ENCODE data around the gene GPR143.

The GPR143 gene

GRCh38 chrX:9676306-9676705, 89.3 kb downstream of the GPR143 start:
- Histone ChIP-seq H2AFZ (ENCODE audit: low read length) (no peak overlapping the region), H3F3A (ENCODE audit: low read depth) (no peaks in the 10 kb centered on the region), H3K79me2 (ENCODE audit: insufficient read depth, low read length) (no peaks in the 10 kb centered on the region), H4K20me1 (ENCODE audit: insufficient read depth, low read length, poor library complexity, severe bottlenecking) (no peaks in the 10 kb centered on the region), H3K9me3 (ENCODE audit: insufficient read depth, low read depth, low read length) (no peaks in the 10 kb centered on the region), H3K4me2 (ENCODE audit: low read depth, low read length, poor library complexity, severe bottlenecking) (no peak overlapping the region), H3K4me3 (ENCODE audit: low read length, poor library complexity, severe bottlenecking) (no peak overlapping the region), H3K27me3 (ENCODE audit: insufficient read depth, low read length, poor library complexity, severe bottlenecking) (no peaks in the 10 kb centered on the region), H3K4me1 (ENCODE audit: insufficient read depth, low read length, poor library complexity, severe bottlenecking) (no peaks in the 10 kb centered on the region), H3K9ac (ENCODE audit: low read depth, low read length, poor library complexity, severe bottlenecking) (no peak overlapping the region), H3K9me2 (replicated peaks; ENCODE audit: low read depth, low read length) (no peaks in the 10 kb centered on the region), H3K36me3 (ENCODE audit: insufficient read depth, low read length) (no peaks in the 10 kb centered on the region)
- TF ChIP-seq CTCF (conservative IDR thresholded peaks at IDR 0.05; ENCODE audit: low read length) (no peak), EZH2phosphoT487 (IDR thresholded peaks at IDR 0.05; ENCODE audit: borderline replicate concordance) (no peak)
